WERI-Rb-1 (cell line): ENCODE data around the gene TIE1.

Experiments used
- DNase-seq: peaks from one replicate; pipeline ENCODE4 v3.0.0-alpha.2; 2020
- H3K27ac ChIP-seq: fragments of 250-450 bp; sonication (Bioruptor Pico); 2 replicates; pipeline ENCODE4 v1.5.1; 2020; ENCODE audit warnings: mild to moderate bottlenecking, moderate library complexity
- H3K27me3 ChIP-seq: fragments of 250-450 bp; sonication (Bioruptor Pico); 2 replicates; pipeline ENCODE4 v1.5.1; 2021; ENCODE audit warnings: mild to moderate bottlenecking, low read depth, moderate library complexity; ENCODE audit not compliant: insufficient read depth, severe bottlenecking
- H3K36me3 ChIP-seq: fragments of 250-450 bp; sonication (Bioruptor Pico); 2 replicates; pipeline ENCODE4 v1.5.1; 2020; ENCODE audit warnings: mild to moderate bottlenecking, moderate library complexity
- H3K4me3 ChIP-seq: 2 replicates; pipeline ENCODE4 v1.5.1; 2011; ENCODE audit warnings: low read depth, mild to moderate bottlenecking, control low read depth, low read length
- H3K9me3 ChIP-seq: fragments of 250-450 bp; sonication (Bioruptor Pico); 2 replicates; pipeline ENCODE4 v1.5.1; 2021; ENCODE audit warnings: mild to moderate bottlenecking, moderate library complexity; ENCODE audit not compliant: severe bottlenecking
- CTCF ChIP-seq: IDR thresholded peaks from 2 replicates; pipeline ENCODE4 v1.5.1; 2011; ENCODE audit warnings: low read depth, mild to moderate bottlenecking, control low read depth, inconsistent platforms, low read length

TIE1 gene

GRCh38 chr1:43348343-43348808 lies 47.6 kb downstream of the TIE1 start:
- TF ChIP-seq CTCF, result no peak
- Histone ChIP-seq H3K27ac (peak overlapping the region; percentile 94), H3K9me3 (no peaks in the 10 kb centered on the region), H3K4me3 (peak overlapping the region; percentile 73), H3K27me3 (no peaks in the 10 kb centered on the region), H3K36me3 (no peaks in the 10 kb centered on the region)
- DNase-seq, result peak; percentile 65

GRCh38 chr1:43348809-43349593 lies 48.2 kb downstream of the TIE1 start:
- no peaks in the 10 kb centered on the region for H3K36me3 ChIP-seq
- H3K27ac ChIP-seq, result peak overlapping the region; percentile 94
- peak; percentile 93 for DNase-seq
- H3K9me3 ChIP-seq, result no peaks in the 10 kb centered on the region
- peak overlapping the region; percentile 73 for H3K4me3 ChIP-seq
- no peaks in the 10 kb centered on the region for H3K27me3 ChIP-seq
- no peak for TF ChIP-seq CTCF

DNA sequence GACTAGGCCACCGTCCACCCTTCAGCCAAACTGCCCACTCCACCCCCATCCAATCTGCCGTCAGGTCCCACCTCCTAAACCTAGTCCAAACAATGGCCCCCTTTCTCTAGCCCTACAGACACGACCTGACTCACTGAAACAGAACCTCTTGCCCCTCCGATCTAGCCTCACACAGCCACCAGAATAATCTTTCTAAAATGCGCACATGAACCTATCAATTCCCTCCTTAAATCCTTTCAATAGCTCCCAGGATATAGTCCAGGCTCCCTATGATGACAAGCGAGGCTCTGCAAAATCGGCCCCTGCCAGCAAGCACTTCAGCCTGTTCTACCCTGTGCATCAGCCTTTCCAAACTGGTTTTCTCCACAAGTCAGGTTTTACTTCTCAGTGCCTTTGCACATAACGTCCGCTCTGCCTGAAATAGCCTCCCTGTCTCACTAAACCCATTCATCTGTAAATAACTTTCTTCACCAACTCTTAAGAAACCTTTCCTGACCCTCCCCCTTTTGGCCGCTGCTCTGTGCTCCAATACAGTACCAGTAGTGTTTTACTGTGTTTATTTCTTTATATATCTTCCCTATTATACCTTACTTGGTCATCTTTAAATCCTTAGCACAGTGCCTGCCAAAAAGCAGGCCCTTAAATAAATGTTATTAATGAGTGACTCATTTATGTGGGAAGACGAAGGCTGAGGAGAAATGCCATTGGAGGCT lies 49.0 kb downstream of the TIE1 start:
- no peaks in the 10 kb centered on the region for H3K27me3 ChIP-seq
- H3K36me3 ChIP-seq, result no peaks in the 10 kb centered on the region
- peak overlapping the region; percentile 73 for H3K4me3 ChIP-seq
- DNase-seq, result no peak
- no peak for TF ChIP-seq CTCF
- H3K27ac ChIP-seq, result peak overlapping the region; percentile 94
- H3K9me3 ChIP-seq, result no peaks in the 10 kb centered on the region

DNA sequence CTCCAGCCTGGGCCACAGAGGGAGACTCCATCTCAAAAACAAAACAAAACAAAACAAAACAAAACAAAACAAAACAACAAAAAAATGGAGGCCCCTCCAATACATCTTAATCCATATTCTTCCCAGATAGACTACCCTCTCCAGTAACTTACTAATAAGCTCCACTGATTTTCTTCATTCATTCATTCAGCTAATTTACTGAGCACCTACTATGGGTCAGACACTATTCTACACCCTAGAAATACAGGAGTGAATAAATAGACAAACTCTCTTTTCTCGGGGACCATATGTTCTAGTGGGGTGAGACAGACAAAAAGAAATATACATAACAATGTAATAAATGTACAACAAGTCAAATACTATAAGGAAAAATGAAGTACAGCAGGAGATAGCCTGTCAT lies 50.2 kb downstream of the TIE1 start:
- no peaks in the 10 kb centered on the region for H3K9me3 ChIP-seq
- no peak overlapping the region for H3K27ac ChIP-seq
- no peak for DNase-seq
- no peaks in the 10 kb centered on the region for H3K36me3 ChIP-seq
- no peak for TF ChIP-seq CTCF
- no peak overlapping the region for H3K4me3 ChIP-seq
- no peaks in the 10 kb centered on the region for H3K27me3 ChIP-seq

DNA sequence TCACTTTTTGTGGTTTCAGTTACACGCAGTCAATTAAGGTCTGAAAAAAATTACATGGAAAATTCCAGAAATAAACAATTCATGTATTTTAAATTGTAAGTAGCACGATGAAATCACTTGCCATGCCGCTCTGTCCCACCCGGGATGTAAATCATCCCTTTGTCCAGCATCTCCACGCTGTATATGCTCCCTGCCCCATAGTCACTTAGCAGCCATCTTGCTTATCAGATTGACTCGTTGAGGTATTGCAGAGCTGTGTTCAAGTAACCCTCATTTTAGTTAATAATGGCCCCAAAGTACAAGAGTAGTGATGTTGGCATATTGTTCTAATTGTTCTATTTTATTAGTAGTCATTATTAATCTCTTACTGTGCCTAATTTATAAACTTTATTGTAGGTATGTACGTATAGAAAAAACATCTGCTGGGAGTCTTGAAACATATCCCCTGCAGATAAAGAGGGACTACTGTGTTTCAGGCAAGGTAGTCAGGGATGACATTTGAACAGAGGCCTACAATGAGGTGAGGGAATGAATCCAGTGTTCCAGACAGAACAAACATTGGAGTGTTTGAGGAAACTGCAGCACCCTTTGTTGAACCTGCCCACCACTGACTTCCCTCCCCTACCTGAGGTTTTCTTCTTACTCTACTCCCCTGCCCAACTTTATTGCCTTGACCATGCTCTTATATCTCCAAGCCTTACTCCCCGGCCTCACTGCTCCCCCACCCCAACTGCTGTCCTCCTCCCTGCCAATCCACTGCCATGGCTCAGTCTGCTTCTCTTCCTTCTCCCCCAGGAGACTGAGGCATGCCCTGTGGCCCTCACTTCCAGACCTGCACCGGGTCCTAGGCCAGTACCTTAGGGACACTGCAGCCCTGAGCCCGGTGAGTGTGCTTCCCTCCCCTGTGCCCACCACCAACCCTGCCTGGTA lies 50.9 kb downstream of the TIE1 start:
- no peak overlapping the region for H3K4me3 ChIP-seq
- H3K27ac ChIP-seq, result no peak overlapping the region
- no peak for TF ChIP-seq CTCF

More for the DNA sequence above, 50.9 kb downstream of the TIE1 start:
- DNase-seq, result no peak
- no peaks in the 10 kb centered on the region for H3K9me3 ChIP-seq
- H3K27me3 ChIP-seq, result no peaks in the 10 kb centered on the region
- H3K36me3 ChIP-seq, result no peaks in the 10 kb centered on the region
